Measurements from ENCODE around the gene CDH20.

- TF ChIP-seq CTCF (IDR thresholded peaks at IDR 0.05) (no peak), POLR2A (IDR thresholded peaks at IDR 0.05) (no peak)
Observed at GRCh38 chr18:61591253-61591652, 258.0 kb downstream of the CDH20 start.
